HG02970 (cell line): ENCODE measurements around the gene SLC23A3.

Experiments
- ATAC-seq: cut with Tn5 transposase; IDR thresholded peaks from one replicate; pipeline ENCODE4 v1.9.1; 2021; ENCODE audit warnings: mild to moderate bottlenecking, moderate library complexity, moderate number of reproducible peaks; ENCODE audit not compliant: unreplicated experiment, low FRiP score

SLC23A3 gene

GRCh38 chr2:219155054-219155644, 14.7 kb downstream of the SLC23A3 start:
- ATAC-seq, result no peak

GRCh38 chr2:219149667-219150066, 20.2 kb downstream of the SLC23A3 start:
- no peak for ATAC-seq

GRCh38 chr2:219142329-219142728, 27.5 kb downstream of the SLC23A3 start:
- no peak for ATAC-seq

- ATAC-seq, result no peak
These were observed 29.1 kb downstream of the SLC23A3 start for GRCh38 chr2:219140722-219141121.

- no peak for ATAC-seq
These were observed 35.9 kb downstream of the SLC23A3 start for GRCh38 chr2:219133976-219134375.

- no peak for ATAC-seq
These were observed 38.1 kb downstream of the SLC23A3 start for GRCh38 chr2:219131744-219132143.

- ATAC-seq, result no peak
These were observed 38.5 kb downstream of the SLC23A3 start for GRCh38 chr2:219131327-219131726.

- no peak for ATAC-seq
These were observed 40.2 kb downstream of the SLC23A3 start for GRCh38 chr2:219129589-219129988.

GRCh38 chr2:219128396-219128795, 41.4 kb downstream of the SLC23A3 start:
- ATAC-seq, result no peak

GRCh38 chr2:219127037-219127635, 42.7 kb downstream of the SLC23A3 start:
- no peak for ATAC-seq

GRCh38 chr2:219126555-219126954, 43.3 kb downstream of the SLC23A3 start:
- no peak for ATAC-seq

- no peak for ATAC-seq
These were observed 44.0 kb downstream of the SLC23A3 start for GRCh38 chr2:219125886-219126270.

- ATAC-seq, result no peak
These were observed 44.5 kb downstream of the SLC23A3 start for GRCh38 chr2:219125225-219125885.

- no peak for ATAC-seq
These were observed 45.3 kb downstream of the SLC23A3 start for GRCh38 chr2:219124381-219125110.

GRCh38 chr2:219123356-219124135, 46.3 kb downstream of the SLC23A3 start:
- ATAC-seq, result no peak

- ATAC-seq, result no peak
These were observed 47.4 kb downstream of the SLC23A3 start for GRCh38 chr2:219122202-219122980.

GRCh38 chr2:219120082-219120481, 49.7 kb downstream of the SLC23A3 start:
- no peak for ATAC-seq

GRCh38 chr2:219119422-219120043, 50.3 kb downstream of the SLC23A3 start:
- no peak for ATAC-seq

- ATAC-seq, result no peak
These were observed 51.3 kb downstream of the SLC23A3 start for GRCh38 chr2:219118504-219118903.
